Measurements from ENCODE around the gene ATOH8. TPM values are rescaled to one million over a fixed set of nuclear protein-coding genes. Genes with fewer than 3 reads are reported as not detected.

Gene ATOH8
- polyA plus RNA-seq, 2 of the 4 experiments (the other 2 are of a cell fraction), result 1.8 to 20.0 TPM

DNA sequence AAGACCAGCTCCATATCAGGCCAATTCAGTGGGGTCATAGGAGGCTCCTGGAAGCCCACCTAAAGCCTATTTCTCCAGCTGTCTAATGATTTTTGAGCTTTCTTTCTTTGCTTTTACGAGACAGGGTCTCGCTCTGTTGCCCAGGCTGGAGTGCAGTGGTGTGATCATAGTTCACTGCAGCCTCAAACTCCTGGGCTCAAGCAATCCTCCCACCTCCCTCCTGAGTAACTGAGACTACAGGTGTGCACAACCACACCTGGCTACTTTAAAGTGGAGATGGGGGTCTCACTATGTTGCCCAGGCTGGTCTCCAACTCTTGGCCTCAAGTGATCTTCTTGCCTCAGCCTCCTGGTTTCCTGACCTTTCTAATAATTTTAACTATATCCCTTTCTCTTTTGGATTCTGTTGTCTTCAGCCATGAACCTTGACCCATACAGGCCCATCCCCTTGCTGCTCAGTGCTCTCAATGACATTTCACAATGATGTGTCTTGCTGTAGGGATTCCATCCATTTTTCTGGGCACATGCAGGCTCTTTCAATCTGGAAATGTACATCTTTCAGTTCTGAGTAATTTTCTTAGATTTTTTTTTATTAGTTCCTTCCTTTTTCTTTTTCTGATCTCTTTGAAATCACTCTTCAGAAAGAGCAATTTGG is 30.0 kb upstream of the ATOH8 start:
- Histone ChIP-seq H3K9me3 (no peaks in the 10 kb centered on the region), H3K27ac (no peak overlapping the region; a peak in 1 of 6 replicates), H3K4me1 (peaks cover 12% of the 10 kb centered on the region), H3K4me3 (no peak overlapping the region), H3K4me2 (no peak overlapping the region)
- 92% methylated on average over 2 of the region's 2 CpGs for WGBS (ENCODE audit: missing lambda C conversion rate)
- no peak for FAIRE-seq
- CTCF ChIA-PET, result interaction anchor here (0.6 to 12.8 kb wide), 21 partner anchors 10 to 356 kb away, joined by 3 to 122 read pairs (median 4); partner anchors contain the start of genes ATOH8 and ST3GAL5
- no peak for DNase-seq (ENCODE audit: low read depth in 1 of 2, low spot score in 1 of 2)
- POLR2A ChIA-PET, result no interaction called here
- TF ChIP-seq POLR2A (IDR thresholded peaks at IDR 0.05; ENCODE audit: low read length), result no peak
- ATAC-seq, result no peak

DNA sequence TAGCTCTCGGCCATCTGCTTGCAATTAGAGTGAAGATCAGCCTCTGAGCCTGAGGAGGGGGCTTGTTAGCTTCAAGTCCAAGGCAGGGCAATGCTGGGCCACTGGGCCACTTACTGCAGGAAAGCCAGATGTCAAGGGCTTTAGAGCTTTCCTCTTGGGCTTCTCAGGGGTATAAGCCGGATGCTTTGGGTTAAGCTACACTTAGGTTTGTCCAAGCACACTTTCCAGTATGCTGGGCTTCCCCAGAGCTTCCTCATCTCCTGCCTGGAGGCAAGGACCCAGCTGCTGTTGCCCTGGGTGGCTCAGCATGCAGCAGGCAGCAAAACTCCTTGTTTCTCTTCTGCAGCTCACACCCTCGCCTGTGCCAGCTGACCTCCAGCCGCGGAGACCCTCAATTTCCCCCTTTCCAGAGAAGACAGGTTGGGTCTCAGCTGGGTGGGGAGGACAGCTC is 29.0 kb upstream of the ATOH8 start:
- WGBS (ENCODE audit: missing lambda C conversion rate), result 70% methylated on average over 5 of the region's 5 CpGs
- no peak overlapping the region for H3K4me3 ChIP-seq
- ChIA-PET CTCF (interaction anchor here (0.6 to 12.8 kb wide), 24 partner anchors 9 to 356 kb away, joined by 3 to 122 read pairs (median 4); partner anchors contain the start of genes ATOH8, SFTPB and ST3GAL5), POLR2A (no interaction called here)
- H3K27ac ChIP-seq, result peak overlapping the region; percentile 13 to 19; a peak in 2 of 6 replicates
- DNase-seq (ENCODE audit: low read depth in 1 of 2, low spot score in 1 of 2) (no peak), FAIRE-seq (no peak), ATAC-seq (no peak)
- no peak overlapping the region for H3K4me2 ChIP-seq
- peaks cover 20% of the 10 kb centered on the region for H3K4me1 ChIP-seq
- TF ChIP-seq FOSB (CRISPR knock-in tag; IDR thresholded peaks at IDR 0.05) (no peak), EHMT2 (IDR thresholded peaks at IDR 0.05; ENCODE audit: low read depth) (no peak), RCOR1 (IDR thresholded peaks at IDR 0.05; ENCODE audit: low read depth, low read length) (no peak), EHF (CRISPR knock-in tag; IDR thresholded peaks at IDR 0.05) (no peak), EP300 (IDR thresholded peaks at IDR 0.05) (no peak), ZFP36 (IDR thresholded peaks at IDR 0.05; ENCODE audit: borderline replicate concordance, partially characterized antibody) (no peak), ESRRA (IDR thresholded peaks at IDR 0.05; ENCODE audit: borderline replicate concordance, low read length) (no peak)
- H3K9me3 ChIP-seq, result no peaks in the 10 kb centered on the region

DNA sequence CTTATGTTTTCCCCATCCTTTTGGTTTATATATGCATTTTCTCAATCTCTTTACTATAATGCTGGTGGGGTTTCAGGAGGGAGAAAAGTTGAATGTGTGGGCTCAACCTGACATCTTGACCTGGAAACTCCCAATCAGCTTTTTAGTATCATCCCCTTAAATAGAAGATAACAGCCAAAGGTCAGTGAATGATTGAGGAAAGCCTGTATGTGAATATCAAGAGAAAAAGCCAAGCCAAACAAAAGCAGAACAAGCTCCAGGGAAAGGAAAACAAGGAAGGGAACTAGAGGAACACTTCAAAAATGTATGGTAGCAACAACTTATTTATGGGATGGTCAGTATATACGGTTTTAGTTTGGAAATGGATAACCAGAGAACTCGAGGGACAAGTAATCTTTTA is 28.3 kb upstream of the ATOH8 start:
- Histone ChIP-seq H3K9me3 (no peaks in the 10 kb centered on the region), H3K27ac (peak overlapping the region in 1 of 2 experiments; percentile 19; a peak in 2 of 6 replicates), H3K4me3 (no peak overlapping the region), H3K4me1 (peaks cover 22% of the 10 kb centered on the region), H3K4me2 (no peak overlapping the region)
- TF ChIP-seq GATA3 (IDR thresholded peaks at IDR 0.05; ENCODE audit: borderline replicate concordance) (no peak), ZFP36 (IDR thresholded peaks at IDR 0.05; ENCODE audit: borderline replicate concordance, partially characterized antibody) (no peak), HOXB5 (CRISPR knock-in tag; IDR thresholded peaks at IDR 0.05) (no peak), SREBF2 (IDR thresholded peaks at IDR 0.05) (no peak), TFCP2L1 (CRISPR knock-in tag; IDR thresholded peaks at IDR 0.05) (no peak), CEBPB (IDR thresholded peaks at IDR 0.05) (no peak), FOSB (CRISPR knock-in tag; IDR thresholded peaks at IDR 0.05) (no peak), BHLHE40 (IDR thresholded peaks at IDR 0.05; ENCODE audit: low read depth, low read length) (no peak), KDM1A (IDR thresholded peaks at IDR 0.05; ENCODE audit: low read depth) (no peak)
- TF ChIP-seq, protein P1, sequence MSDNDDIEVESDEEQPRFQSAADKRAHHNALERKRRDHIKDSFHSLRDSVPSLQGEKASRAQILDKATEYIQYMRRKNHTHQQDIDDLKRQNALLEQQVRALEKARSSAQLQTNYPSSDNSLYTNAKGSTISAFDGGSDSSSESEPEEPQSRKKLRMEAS (IDR thresholded peaks at IDR 0.05), result no peak
- TF ChIP-seq, protein P2, sequence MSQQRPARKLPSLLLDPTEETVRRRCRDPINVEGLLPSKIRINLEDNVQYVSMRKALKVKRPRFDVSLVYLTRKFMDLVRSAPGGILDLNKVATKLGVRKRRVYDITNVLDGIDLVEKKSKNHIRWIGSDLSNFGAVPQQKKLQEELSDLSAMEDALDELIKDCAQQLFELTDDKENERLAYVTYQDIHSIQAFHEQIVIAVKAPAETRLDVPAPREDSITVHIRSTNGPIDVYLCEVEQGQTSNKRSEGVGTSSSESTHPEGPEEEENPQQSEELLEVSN (IDR thresholded peaks at IDR 0.05; ENCODE audit: borderline replicate concordance, low read depth), result no peak
- ATAC-seq, result no peak
- CTCF ChIA-PET, result interaction anchor here (0.8 to 12.8 kb wide), 22 partner anchors 8 to 354 kb away, joined by 3 to 122 read pairs (median 4); partner anchors contain the start of genes ATOH8 and SFTPB
- FAIRE-seq, result no peak
- 15% methylated on average over 2 of the region's 2 CpGs for WGBS (ENCODE audit: missing lambda C conversion rate)
- DNase-seq (ENCODE audit: low read depth in 1 of 2, low spot score in 1 of 2), result no peak
- POLR2A ChIA-PET, result no interaction called here

DNA sequence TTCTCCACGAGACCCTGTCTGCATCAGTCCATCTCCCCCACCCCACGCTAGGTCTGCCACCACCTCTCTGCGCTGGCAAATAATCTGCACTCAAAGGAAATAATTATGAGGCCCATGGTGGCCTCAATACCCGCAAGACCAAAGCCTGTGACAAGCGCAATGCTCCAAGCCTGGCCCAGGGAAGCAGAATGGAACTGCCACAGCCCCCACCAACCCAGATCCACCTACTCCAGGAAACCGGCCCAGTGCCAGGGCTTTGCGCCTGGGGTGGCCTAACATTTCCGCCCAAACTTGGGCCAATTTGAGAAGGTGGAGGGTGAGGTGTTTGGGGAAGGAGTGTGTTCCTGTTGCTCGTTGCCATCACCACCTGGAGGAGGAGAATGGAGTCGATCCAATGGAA is 26.0 kb upstream of the ATOH8 start:
- Histone ChIP-seq H3K4me2 (no peak overlapping the region), H3K27ac (peak overlapping the region; percentile 4 to 30; a peak in 1 of 6 replicates), H3K4me3 (no peak overlapping the region), H3K4me1 (peaks cover 25% of the 10 kb centered on the region), H3K9me3 (no peaks in the 10 kb centered on the region)
- no peak for FAIRE-seq
- ChIA-PET CTCF (interaction anchor here (0.9 to 5.5 kb wide), 7 partner anchors 14 to 162 kb away, joined by 3 to 111 read pairs (median 8); no protein-coding TSS in a partner anchor), POLR2A (no interaction called here)
- no peak for DNase-seq (ENCODE audit: low read depth in 1 of 2, low spot score in 1 of 2)
- TF ChIP-seq NFE2L2 (conservative IDR thresholded peaks at IDR 0.05; ENCODE audit: low read length) (no peak), SMC3 (IDR thresholded peaks at IDR 0.05) (no peak), EP300 (IDR thresholded peaks at IDR 0.05) (no peak), NPAS2 (CRISPR knock-in tag; IDR thresholded peaks at IDR 0.05; ENCODE audit: borderline replicate concordance) (no peak), HOXB5 (CRISPR knock-in tag; IDR thresholded peaks at IDR 0.05) (no peak), TP53 (CRISPR knock-in tag; IDR thresholded peaks at IDR 0.05) (no peak), FOXS1 (CRISPR knock-in tag; IDR thresholded peaks at IDR 0.05) (no peak), KDM1A (IDR thresholded peaks at IDR 0.05; ENCODE audit: low read depth) (no peak), CEBPB (IDR thresholded peaks at IDR 0.05) (no peak)
- TF ChIP-seq, protein P3, sequence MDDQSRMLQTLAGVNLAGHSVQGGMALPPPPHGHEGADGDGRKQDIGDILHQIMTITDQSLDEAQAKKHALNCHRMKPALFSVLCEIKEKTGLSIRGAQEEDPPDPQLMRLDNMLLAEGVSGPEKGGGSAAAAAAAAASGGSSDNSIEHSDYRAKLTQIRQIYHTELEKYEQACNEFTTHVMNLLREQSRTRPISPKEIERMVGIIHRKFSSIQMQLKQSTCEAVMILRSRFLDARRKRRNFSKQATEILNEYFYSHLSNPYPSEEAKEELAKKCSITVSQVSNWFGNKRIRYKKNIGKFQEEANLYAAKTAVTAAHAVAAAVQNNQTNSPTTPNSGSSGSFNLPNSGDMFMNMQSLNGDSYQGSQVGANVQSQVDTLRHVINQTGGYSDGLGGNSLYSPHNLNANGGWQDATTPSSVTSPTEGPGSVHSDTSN (IDR thresholded peaks at IDR 0.05), result no peak
- ATAC-seq, result no peak
- WGBS (ENCODE audit: missing lambda C conversion rate), result 81% methylated on average over 10 of the region's 10 CpGs

Data from A549 (cell line).